ENCODE data around the gene ERP27.

The ERP27 gene

DNA sequence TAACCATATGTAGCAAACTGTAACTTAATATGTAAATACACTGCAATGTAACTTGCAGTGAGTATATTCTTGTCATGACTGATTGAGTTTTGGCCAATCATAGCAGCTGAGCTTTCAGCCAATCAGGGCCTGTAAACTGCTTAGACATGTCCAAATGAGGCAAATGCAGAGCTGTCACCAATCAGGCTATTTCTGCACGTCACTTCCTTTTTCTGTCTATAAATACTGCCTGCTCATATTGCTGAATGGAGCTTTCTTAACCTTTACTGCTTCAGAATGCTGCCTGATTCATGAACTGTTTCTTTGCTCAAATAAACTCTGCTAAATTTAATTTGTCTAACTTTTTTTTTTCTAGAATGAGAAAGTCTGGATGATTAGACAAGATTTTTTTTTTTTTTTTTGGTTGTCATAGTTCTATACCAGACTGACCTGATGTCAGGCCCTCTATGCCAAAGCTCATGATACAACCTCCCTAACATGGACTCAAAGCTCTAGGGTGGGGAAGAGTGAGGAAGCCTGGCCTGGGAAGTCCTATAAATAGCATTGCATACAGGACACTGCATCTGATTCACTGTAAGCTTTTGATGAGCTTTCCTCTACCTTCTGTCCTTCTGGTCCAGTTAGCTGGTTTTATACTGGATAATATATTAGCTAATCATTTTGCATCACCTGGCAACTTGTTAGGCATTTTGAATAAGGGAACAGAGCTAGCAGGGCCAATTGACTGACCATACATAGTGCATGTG is 64.7 kb downstream of the ERP27 start:
- TF ChIP-seq, protein P1, sequence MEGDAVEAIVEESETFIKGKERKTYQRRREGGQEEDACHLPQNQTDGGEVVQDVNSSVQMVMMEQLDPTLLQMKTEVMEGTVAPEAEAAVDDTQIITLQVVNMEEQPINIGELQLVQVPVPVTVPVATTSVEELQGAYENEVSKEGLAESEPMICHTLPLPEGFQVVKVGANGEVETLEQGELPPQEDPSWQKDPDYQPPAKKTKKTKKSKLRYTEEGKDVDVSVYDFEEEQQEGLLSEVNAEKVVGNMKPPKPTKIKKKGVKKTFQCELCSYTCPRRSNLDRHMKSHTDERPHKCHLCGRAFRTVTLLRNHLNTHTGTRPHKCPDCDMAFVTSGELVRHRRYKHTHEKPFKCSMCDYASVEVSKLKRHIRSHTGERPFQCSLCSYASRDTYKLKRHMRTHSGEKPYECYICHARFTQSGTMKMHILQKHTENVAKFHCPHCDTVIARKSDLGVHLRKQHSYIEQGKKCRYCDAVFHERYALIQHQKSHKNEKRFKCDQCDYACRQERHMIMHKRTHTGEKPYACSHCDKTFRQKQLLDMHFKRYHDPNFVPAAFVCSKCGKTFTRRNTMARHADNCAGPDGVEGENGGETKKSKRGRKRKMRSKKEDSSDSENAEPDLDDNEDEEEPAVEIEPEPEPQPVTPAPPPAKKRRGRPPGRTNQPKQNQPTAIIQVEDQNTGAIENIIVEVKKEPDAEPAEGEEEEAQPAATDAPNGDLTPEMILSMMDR (IDR thresholded peaks at IDR 0.05; ENCODE audit: extremely low read depth, missing control alignments) = no peak
- no peak for DNase-seq (ENCODE audit: low spot score)

DNA sequence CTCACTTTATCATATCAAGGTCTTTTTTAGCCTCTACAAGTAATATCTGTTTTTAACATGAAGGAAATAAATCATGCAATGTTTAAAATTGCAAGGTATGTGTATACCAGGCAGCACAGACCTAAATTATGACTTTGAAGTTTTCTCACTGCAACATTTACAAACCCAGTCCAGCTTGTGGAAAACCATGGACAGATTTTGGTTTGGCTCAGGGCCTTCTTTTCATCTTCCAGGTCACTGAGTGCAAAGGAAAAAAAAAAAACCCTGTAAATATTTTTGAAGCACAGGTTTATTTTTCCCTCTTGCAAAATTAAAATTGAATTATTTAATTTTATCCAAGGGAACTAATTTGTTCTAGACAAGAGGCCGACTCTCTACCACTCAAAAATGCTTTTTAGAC is 66.5 kb downstream of the ERP27 start:
- DNase-seq (ENCODE audit: low spot score) = no peak
- TF ChIP-seq, protein P1 (IDR thresholded peaks at IDR 0.05; ENCODE audit: extremely low read depth, missing control alignments) = no peak

DNA sequence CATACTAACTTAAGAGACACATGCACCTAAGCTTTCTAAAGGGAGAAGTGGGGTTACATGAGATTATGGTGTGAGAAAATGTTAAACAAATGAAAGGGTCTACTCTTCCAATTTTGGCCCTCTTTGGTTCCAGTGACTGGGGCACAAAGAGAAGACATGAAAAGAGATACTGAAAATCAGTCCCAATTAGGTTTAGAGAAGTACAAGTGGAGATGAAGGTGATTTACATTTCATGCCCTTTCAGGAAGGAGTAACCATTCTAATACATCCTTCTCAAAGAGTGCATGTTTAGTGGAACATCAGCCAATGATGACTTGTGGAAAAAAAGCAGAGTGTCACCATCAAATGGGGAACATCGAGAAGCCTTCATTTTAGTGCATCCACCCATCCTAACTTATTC is 67.1 kb downstream of the ERP27 start:
- no peak for DNase-seq (ENCODE audit: low spot score)

DNA sequence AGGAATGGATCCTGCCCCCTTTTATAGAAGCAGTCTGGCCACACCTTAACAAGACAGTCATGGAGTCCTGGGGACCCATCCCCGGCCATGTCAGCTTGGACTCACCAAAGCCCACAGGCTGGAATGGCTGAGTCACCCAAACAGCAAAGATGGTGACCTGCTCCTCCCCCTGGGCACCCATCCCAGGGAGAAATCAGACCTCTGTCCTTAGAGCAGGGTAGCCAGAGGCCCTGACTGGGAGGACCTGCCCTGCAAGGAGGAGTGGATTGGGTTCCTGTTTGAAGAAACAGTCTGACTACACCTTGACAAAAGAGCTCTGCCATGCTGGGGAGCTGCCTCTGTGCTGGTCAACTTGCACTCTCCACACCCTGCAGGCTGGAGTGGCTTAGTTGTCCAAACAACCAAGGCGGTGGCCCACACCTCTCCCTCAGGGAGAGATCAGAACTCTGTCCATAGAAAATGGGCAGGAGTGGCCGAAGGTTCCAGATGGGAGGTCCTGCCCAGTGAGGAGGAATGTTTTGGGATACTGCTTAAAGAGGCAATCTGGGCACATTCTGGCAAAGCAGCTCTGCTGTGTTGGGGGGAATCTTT is 69.3 kb downstream of the ERP27 start:
- TF ChIP-seq, protein P1 (IDR thresholded peaks at IDR 0.05; ENCODE audit: extremely low read depth, missing control alignments) = no peak
- no peak for DNase-seq (ENCODE audit: low spot score)

More for the DNA sequence above, 67.1 kb downstream of the ERP27 start:
- TF ChIP-seq, protein P1 (IDR thresholded peaks at IDR 0.05; ENCODE audit: extremely low read depth, missing control alignments) = no peak

Measured in GM20000 (cell line).